SK-N-MC (cell line): Measurements from ENCODE around the gene MRPS7.

Experiments used
- DNase-seq: peaks from one replicate; pipeline ENCODE4 v3.0.0-alpha.2; 2011; ENCODE audit warnings: low read depth, low spot score
- H3K27ac ChIP-seq: fragments of 200-600 bp; sonication (generic); 2 replicates; pipeline ENCODE4 v1.5.1; 2016; ENCODE audit warnings: mixed run types
- H3K36me3 ChIP-seq: fragments of 200-600 bp; sonication (generic); 2 replicates; pipeline ENCODE4 v1.6.1; 2017; ENCODE audit warnings: antibody characterized with exemption, low read length, mixed read lengths; ENCODE audit not compliant: insufficient read depth
- H3K4me3 ChIP-seq: fragments of 200-600 bp; sonication (generic); 2 replicates; pipeline ENCODE4 v1.5.1; 2016
- H3K9ac ChIP-seq: fragments of 200-600 bp; sonication (generic); 2 replicates; pipeline ENCODE4 v1.8.0; 2017; ENCODE audit warnings: mixed run types, mixed read lengths; ENCODE audit not compliant: insufficient read length
- H3K9me3 ChIP-seq: fragments of 200-600 bp; sonication (generic); 2 replicates; pipeline ENCODE4 v1.6.1; 2017; ENCODE audit warnings: low read depth, mild to moderate bottlenecking, antibody characterized with exemption, low read length, moderate library complexity, mixed read lengths
- EZH2 ChIP-seq: fragments of 200-600 bp; sonication (generic); IDR thresholded peaks from one replicate; pipeline ENCODE4 v1.6.1; 2017; ENCODE audit warnings: antibody characterized with exemption
- FOXP2 ChIP-seq: optimal IDR thresholded peaks from 2 replicates; pipeline ENCODE3; 2011; ENCODE audit warnings: mild to moderate bottlenecking, moderate library complexity; ENCODE audit not compliant: insufficient read depth; ENCODE audit errors: extremely low read length, control extremely low read depth
- POLR2AphosphoS5 ChIP-seq: IDR thresholded peaks from 2 replicates; pipeline ENCODE4 v1.6.1; 2012; ENCODE audit warnings: mild to moderate bottlenecking, low read depth, low read length, borderline replicate concordance

Gene MRPS7

DNA sequence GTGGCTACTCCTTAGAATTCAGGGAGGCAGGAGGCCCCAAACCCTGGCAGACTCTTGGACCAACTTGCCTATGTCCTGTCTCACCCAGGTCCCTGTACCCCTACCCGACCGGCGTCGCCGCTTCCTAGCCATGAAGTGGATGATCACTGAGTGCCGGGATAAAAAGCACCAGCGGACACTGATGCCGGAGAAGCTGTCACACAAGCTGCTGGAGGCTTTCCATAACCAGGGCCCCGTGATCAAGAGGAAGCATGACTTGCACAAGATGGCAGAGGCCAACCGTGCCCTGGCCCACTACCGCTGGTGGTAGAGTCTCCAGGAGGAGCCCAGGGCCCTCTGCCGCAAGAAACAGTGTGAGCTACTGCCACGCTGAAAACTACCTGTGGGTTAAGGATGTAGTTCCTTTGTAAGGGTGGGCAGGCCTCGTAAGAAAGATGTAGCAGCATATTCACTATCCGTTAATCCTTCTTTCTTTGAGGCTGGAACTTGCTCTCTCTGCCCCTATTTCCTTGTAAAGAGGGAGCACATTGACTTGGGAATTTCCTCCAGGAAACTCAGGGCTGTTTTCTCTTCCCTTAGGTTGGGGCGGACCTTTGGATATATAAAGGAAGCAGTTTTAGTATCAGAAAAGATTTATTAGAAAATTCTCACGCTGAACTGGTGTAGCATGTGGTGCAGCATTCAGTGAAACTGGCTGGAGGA is 4.1 kb downstream of the MRPS7 start:
- Histone ChIP-seq H3K9ac (no peak overlapping the region), H3K27ac (no peak overlapping the region), H3K9me3 (no peaks in the 10 kb centered on the region), H3K36me3 (peaks cover 28% of the 10 kb centered on the region), H3K4me3 (no peak overlapping the region)
- no peak for TF ChIP-seq FOXP2
- TF ChIP-seq EZH2, result no peak
- no peak for TF ChIP-seq POLR2AphosphoS5
- DNase-seq, result no peak

DNA sequence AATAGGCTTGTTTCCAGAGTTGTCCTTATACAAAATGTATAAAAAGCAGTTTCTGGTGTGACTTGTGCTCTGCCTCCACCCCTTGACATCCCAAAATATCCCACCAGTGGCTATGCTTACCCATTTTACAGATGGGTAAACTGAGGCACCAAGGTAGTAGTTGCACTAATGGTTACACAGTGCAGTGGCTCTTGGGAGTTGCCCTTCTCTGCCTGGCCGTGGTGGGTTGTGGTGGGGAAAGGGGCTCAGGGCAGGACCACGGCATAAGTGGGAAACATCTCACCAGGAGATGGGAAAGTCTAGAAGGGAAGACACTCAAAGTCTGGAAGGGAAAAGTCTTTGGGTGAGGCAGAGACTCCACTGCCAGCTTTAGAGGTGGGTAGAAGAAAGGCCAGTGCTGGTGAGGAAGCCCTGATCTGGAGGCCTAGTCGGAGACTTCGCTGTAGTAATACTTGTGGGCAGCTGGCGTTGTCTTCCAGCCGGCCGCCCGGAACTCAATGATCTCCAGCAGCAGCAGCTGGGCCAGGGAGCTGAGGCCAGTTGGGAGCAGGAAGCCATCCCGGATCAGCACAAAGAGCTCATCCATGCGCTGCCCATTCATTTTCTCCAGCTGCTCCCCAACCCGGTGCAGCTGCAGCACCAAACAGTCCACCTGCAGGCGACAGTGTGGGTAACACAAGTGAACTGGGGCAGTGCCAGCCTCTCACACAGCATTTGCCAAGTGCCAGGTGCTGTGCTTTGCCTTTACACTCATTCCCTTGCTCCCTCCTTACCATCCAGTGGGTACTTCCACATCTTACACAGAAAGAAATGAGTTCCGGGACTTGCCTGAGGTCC is 4.9 kb downstream of the MRPS7 start:
- no peak overlapping the region for H3K9ac ChIP-seq
- no peak for TF ChIP-seq FOXP2
- DNase-seq, result no peak

DNA sequence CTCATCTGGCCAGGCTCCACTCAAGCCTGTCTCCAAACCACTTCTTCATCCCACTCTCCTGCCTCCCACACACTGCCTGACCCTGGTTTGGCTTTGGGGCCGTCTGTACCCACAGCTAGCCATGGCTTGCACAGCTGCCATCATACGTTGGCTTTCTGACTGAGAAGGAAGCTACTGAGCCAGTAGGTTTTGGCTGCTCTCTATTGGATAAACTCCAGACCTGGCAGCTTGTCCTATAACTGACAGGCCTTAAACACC is 5.4 kb downstream of the MRPS7 start:
- Histone ChIP-seq H3K4me3 (no peak overlapping the region), H3K36me3 (peaks cover 28% of the 10 kb centered on the region), H3K27ac (no peak overlapping the region), H3K9me3 (no peaks in the 10 kb centered on the region), H3K9ac (no peak overlapping the region)
- no peak for DNase-seq
- no peak for TF ChIP-seq POLR2AphosphoS5

More for the DNA sequence above, 4.9 kb downstream of the MRPS7 start:
- no peak overlapping the region for H3K27ac ChIP-seq
- peaks cover 28% of the 10 kb centered on the region for H3K36me3 ChIP-seq
- H3K4me3 ChIP-seq, result no peak overlapping the region
- H3K9me3 ChIP-seq, result no peaks in the 10 kb centered on the region

DNA sequence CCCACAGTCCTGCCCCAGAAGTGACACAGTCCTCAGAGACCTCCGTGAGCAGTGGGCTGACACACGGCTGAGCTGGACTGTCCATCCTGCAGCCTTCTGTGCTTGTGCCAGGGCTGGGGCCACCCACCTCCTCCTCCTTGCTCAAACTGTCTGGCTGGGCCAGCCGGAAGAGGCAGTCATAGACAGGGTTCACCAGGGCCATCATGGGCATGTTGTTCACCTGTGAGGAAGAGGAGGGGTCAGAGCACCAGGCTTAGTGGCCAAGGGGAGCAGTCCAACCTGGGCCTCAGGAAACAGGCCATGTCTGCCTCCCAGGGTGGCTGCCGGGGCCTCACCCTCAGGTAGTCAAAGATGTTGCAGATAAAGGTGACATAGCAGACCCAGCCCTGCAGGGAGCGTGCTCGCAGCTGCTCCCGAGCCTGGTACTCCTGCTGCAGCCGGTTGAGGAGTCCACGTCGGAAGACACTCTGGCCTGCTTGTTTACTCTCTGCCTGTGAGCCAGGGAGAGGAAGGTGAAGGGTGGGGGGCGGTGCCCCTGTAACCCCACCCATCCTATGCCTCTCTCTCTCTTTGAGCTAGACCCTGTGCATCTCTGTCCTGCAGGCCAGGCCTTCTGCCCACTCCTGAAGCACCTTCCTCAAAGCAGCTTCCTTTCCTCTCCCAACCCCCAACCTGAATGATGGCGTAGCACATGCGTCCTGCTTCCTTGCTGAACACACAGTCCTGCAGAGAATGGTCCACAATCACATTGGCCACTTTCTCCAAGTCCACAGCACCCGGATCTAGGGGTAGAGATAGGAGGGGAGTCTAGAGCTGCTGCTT is 5.9 kb downstream of the MRPS7 start:
- Histone ChIP-seq H3K36me3 (peaks cover 28% of the 10 kb centered on the region), H3K9ac (no peak overlapping the region), H3K4me3 (no peak overlapping the region), H3K9me3 (no peaks in the 10 kb centered on the region), H3K27ac (no peak overlapping the region)
- TF ChIP-seq POLR2AphosphoS5 (peak; percentile 60), FOXP2 (no peak), EZH2 (no peak)
- DNase-seq, result no peak

DNA sequence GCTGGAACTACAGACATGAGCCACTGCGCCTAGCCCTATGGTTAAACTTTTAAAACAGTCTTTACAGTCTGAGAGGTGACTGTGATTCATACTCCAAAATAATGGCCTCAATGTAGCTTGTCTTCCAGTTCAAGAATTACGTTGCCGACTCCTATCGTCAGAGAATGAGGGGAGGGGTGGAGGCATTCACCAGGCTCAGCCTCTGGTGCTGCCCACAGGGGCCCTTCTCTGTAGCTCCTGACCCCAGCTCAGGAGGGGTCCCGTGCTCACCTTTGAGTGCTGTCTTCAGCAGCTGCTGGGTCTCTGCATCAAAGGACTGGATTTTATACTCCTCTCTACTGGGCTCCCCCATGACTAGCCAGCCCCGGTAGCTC is 8.2 kb downstream of the MRPS7 start:
- Histone ChIP-seq H3K4me3 (peak overlapping the region; percentile 95), H3K9me3 (no peaks in the 10 kb centered on the region), H3K36me3 (peaks cover 13% of the 10 kb centered on the region; the same call in 1 of the 2 replicates), H3K9ac (peak overlapping the region; percentile 94), H3K27ac (no peak overlapping the region)
- TF ChIP-seq FOXP2, result no peak
- TF ChIP-seq EZH2, result no peak
- no peak for TF ChIP-seq POLR2AphosphoS5
- DNase-seq, result no peak

DNA sequence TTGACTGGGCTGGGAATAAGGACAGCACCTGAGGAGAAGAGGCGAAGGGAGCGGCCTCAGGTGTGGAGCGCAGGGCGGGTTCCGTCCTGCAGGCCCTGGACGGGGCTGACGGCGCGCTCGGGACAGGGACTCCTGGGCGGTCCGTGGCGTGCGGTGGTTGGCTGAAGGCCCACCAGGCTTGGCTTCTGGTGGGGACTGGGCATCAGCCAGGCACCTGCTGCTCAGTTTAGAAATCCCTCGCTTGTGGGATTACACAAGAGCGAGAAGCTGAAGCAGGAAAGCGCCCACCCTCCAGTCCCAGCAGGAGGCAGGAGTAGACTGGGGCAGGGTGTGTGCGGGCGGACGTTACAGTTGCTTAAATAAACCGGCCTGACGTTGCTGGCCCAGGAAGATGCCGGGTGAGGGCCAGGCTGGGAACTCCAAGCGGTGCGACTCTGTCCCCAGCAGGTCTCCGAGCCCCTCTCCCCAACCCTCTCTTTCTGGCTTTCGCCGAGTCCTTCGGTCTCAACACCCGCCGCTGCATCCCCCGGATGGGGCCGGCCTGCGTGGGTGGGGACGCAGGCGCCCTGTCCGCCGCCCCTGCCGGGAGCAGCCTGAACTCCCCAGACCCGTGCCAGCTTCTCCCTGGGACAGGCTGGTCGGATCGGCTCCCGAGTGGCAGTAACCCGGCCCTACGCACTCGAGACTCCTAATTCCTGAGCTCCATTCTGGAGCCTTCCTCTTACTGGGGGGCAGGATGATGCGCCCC is 8.7 kb downstream of the MRPS7 start:
- TF ChIP-seq EZH2, result no peak
- TF ChIP-seq FOXP2, result no peak
- no peak for TF ChIP-seq POLR2AphosphoS5
- Histone ChIP-seq H3K9me3 (no peaks in the 10 kb centered on the region), H3K36me3 (peaks cover 11% of the 10 kb centered on the region; the same call in 1 of the 2 replicates), H3K27ac (no peak overlapping the region), H3K9ac (peak overlapping the region; percentile 94), H3K4me3 (peak overlapping the region; percentile 95)
- no peak for DNase-seq

DNA sequence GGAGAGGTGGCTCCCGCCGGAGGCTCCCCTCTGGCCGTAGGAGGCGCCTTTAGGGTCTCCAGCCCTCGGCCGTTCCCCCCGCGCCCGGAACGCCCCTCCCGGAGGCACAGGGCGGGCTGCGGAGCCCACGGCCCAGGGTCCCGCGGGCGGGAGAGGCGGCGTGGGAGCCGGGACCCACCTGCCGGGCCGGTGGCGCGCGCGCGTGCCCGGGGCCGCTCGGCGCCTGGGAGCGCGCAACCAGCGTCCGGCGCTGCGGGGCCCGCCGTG is 9.2 kb downstream of the MRPS7 start, which contains the start of gene MIF4GD:
MIF4GD (minus strand) TSS at position 266 of the 267 bp plus-strand sequence. CDS start 1,036 bp downstream, outside the sequence.
- peaks cover 6% of the 10 kb centered on the region; the same call in 1 of the 2 replicates for H3K36me3 ChIP-seq
- H3K27ac ChIP-seq, result peak within 1 kb of the TSS; percentile 13; the same call in 1 of the 2 replicates
- peak within 1 kb of the TSS; percentile 95 for H3K4me3 ChIP-seq
- DNase-seq, result no peak
- peak within 1 kb of the TSS; percentile 94 for H3K9ac ChIP-seq
- TF ChIP-seq EZH2, result no peak
- no peak for TF ChIP-seq FOXP2
- no peak for TF ChIP-seq POLR2AphosphoS5
- H3K9me3 ChIP-seq, result no peaks in the 10 kb centered on the region
